A549 treated with CpdA at 1 μM for 4 hours (cell line): Measurements from ENCODE around the gene MSH4. TPM values are rescaled to one million over a fixed set of nuclear protein-coding genes. Genes with fewer than 3 reads are reported as not detected.

ENCODE experiments used
- total RNA-seq: library from RNA; stranded (reverse); fragments of 200-300 nt; extraction: Qiagen RNA extraction; gene quantifications from 5 replicates; pipeline ENCODE4 v1.2.3, GENCODE V29; 2022; ENCODE audit warnings: low read depth

The MSH4 gene
- 0.01 TPM in 1 of 5 replicates, not detected in the others for total RNA-seq

GRCh38 chr1:75796376-75797272 is at the start of gene MSH4:
TSS of gene MSH4 (plus strand) at chr1:75796882. CDS start at chr1:75796986, 104 bp downstream.

DNA sequence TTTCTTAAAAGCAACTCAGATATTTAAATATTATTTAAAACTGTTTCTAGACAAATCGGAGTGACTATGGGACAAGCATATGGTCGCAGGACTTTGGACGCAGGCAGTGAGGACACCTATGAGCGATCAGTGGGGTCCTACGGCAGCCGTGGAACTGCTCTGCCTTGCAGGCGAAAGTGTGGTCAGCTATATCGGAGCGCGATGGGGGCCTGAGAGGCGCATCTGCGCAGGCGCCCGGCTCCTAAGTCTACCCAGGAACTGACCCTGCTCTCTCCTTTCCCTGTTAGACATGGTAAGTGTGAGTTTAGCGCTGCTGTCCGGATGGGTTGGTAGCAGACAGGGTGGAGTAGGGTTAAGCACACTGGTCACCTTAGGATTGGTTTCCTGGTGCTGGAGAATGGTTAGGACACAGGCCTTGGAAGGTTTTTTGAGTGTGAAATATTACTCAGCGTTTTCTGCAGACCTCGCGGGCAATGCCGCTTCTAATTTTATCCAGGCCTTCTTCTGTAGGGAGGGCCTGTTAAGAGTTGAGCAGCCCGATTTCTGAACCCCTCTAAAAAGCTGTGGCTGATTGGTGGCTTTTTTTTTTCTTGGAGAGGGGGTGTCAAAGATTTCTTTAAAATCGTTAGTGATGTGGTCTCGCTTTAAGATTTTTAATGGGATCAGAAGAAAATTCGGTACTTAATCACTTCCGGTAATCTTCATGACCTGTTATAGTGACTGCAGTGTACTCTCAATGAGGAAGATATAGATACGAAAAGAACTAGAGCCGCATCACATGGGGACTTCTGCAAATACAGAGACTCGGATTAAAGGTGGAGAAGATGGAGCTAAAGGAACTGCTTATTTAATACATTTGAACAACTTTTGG is 10.5 kb upstream of the MSH4 start, which contains the start of gene RABGGTB:
Gene RABGGTB, plus strand, starts transcription at position 274 of the 871 bp plus-strand sequence. Its CDS starts 16 bp downstream, at position 290.

GRCh38 chr1:75932304-75932703 is 135.6 kb downstream of the MSH4 start, which contains the start of gene ASB17:
TSS of gene ASB17 (minus strand) at chr1:75932404. CDS start at chr1:75932291, 113 bp downstream.

Other genes starting within 250 kb of the MSH4 start
- 0.05 to 0.10 TPM (median 0.06 TPM) in 5 replicates for gene SLC44A5, start 185.8 kb upstream of the MSH4 start, total RNA-seq
- gene ACADM, start 72.2 kb upstream of the MSH4 start, total RNA-seq = 26.1 to 43.6 TPM (median 32.0 TPM) in 5 replicates
- 71.1 to 102 TPM (median 73.3 TPM) in 5 replicates for gene RABGGTB, start 10.6 kb upstream of the MSH4 start, total RNA-seq
- gene ASB17, start 135.5 kb downstream of the MSH4 start, total RNA-seq = not detected in 5 replicates